H1 (cell line): ENCODE measurements around the gene TOB1. TPM values are rescaled to one million over a fixed set of nuclear protein-coding genes. Genes with fewer than 3 reads are reported as not detected.

Source experiments
- CTCF ChIA-PET: fragments of 300-600 bp; sonication (Branson Sonifier 250); formaldehyde crosslinking; loops from one replicate; lab custom pipeline; 2021; ENCODE audit not compliant: partially characterized antibody; lab: Charles Lee
- POLR2A ChIA-PET: fragments of 300-600 bp; sonication (Branson Sonifier 250); formaldehyde crosslinking; loops from one replicate; lab custom pipeline; 2021; ENCODE audit warnings: inconsistent platforms; ENCODE audit not compliant: partially characterized antibody; lab: Charles Lee
- DNase-seq, 2 experiments: peaks; one replicate each; pipeline versions ENCODE4 v3.0.0 to v3.0.0-alpha.2; 2010 to 2022; ENCODE audit warnings: low spot score in 2 of 2, low read depth in 1 of 2, mixed read lengths in 1 of 2
- FAIRE-seq: peaks from 2 replicates; lab custom pipeline; 2011; peaks lifted over from hg19 to GRCh38; lab: Jason Lieb, UNC
- H2AFZ ChIP-seq: 2 replicates; pipeline ENCODE4 v1.8.1; 2012; ENCODE audit warnings: low read length, inconsistent platforms
- H2AK5ac ChIP-seq: 2 replicates; pipeline ENCODE4 v1.6.1; 2013; ENCODE audit warnings: low read depth, low read length
- H2BK120ac ChIP-seq: replicated peaks from 2 replicates; pipeline ENCODE3; 2013; ENCODE audit warnings: low read depth, low read length, inconsistent platforms
- H2BK12ac ChIP-seq: 2 replicates; pipeline ENCODE4 v1.6.1; 2013; ENCODE audit warnings: low read depth, low read length
- H2BK15ac ChIP-seq: 2 replicates; pipeline ENCODE4 v1.6.1; 2013; ENCODE audit warnings: low read length
- H2BK20ac ChIP-seq: 2 replicates; pipeline ENCODE4 v1.6.1; 2013; ENCODE audit warnings: low read length
- H2BK5ac ChIP-seq: 2 replicates; pipeline ENCODE4 v1.6.1; 2013; ENCODE audit warnings: low read depth, low read length
- H3K14ac ChIP-seq: 2 replicates; pipeline ENCODE4 v1.6.1; 2013; ENCODE audit warnings: inconsistent platforms; ENCODE audit not compliant: insufficient read length
- H3K18ac ChIP-seq: 2 replicates; pipeline ENCODE4 v1.6.1; 2013; ENCODE audit warnings: low read length; ENCODE audit errors: extremely low read depth
- H3K23ac ChIP-seq: 2 replicates; pipeline ENCODE4 v1.6.1; 2013; ENCODE audit warnings: inconsistent platforms; ENCODE audit not compliant: insufficient read length
- H3K23me2 ChIP-seq: 2 replicates; pipeline ENCODE4 v1.6.1; 2013; ENCODE audit warnings: low read depth, low read length
- H3K27ac ChIP-seq: 2 replicates; pipeline ENCODE4 v1.6.1; 2011; ENCODE audit warnings: low read depth, low read length, inconsistent platforms
- H3K27me3 ChIP-seq, 4 experiments: replicated peaks in 1 of 4; 1 replicate in 1 of 4; 2 replicates in 3 of 4; pipeline versions ENCODE4 v1.6.1 to v1.8.1; 2011 to 2013; ENCODE audit warnings: low read length in 3 of 4, mild to moderate bottlenecking in 3 of 4, inconsistent platforms in 2 of 4, mixed read lengths in 2 of 4, moderate library complexity in 1 of 4; ENCODE audit not compliant: control insufficient read depth in 3 of 4, insufficient read depth in 3 of 4; ENCODE audit errors: extremely low read depth in 1 of 4
- H3K36me3 ChIP-seq, 4 experiments: 2 replicates each; pipeline versions ENCODE4 v1.6.1 to v1.8.1; 2011 to 2013; ENCODE audit warnings: mild to moderate bottlenecking in 4 of 4, low read length in 3 of 4, moderate library complexity in 2 of 4, control low read depth in 1 of 4, inconsistent platforms in 1 of 4; ENCODE audit not compliant: insufficient read depth in 4 of 4, control insufficient read depth in 2 of 4
- H3K4ac ChIP-seq: replicated peaks from 2 replicates; pipeline ENCODE3; 2013; ENCODE audit warnings: low read length, low read depth, mixed read lengths, inconsistent platforms; ENCODE audit not compliant: insufficient read length
- H3K4me1 ChIP-seq, 4 experiments: replicated peaks in 1 of 4; 1 replicate in 1 of 4; 2 replicates in 3 of 4; pipeline versions ENCODE4 v1.6.1 to v1.8.1; 2011 to 2013; ENCODE audit warnings: low read length in 3 of 4, inconsistent platforms in 2 of 4, mixed read lengths in 1 of 4; ENCODE audit not compliant: insufficient read depth in 4 of 4, control insufficient read depth in 3 of 4
- H3K4me2 ChIP-seq, 2 experiments: 2 replicates each; pipeline versions ENCODE4 v1.6.1 to v1.8.1; 2011 to 2013; ENCODE audit warnings: low read depth in 2 of 2, low read length in 2 of 2, control low read depth in 1 of 2, inconsistent platforms in 1 of 2, mild to moderate bottlenecking in 1 of 2; ENCODE audit not compliant: insufficient read depth in 1 of 2
- H3K4me3 ChIP-seq, 4 experiments: fragments of 200-600, 300-600 bp in 1 of 4; sonication (generic), shearing (Covaris generic), sonication (Bioruptor Twin) in 1 of 4; 2 replicates each; pipeline versions ENCODE4 v1.5.1 to v1.8.1; 2011 to 2016; ENCODE audit warnings: low read length in 4 of 4, low read depth in 3 of 4, control low read depth in 2 of 4, inconsistent platforms in 2 of 4, mild to moderate bottlenecking in 2 of 4, mixed read lengths in 1 of 4, moderate library complexity in 1 of 4; ENCODE audit not compliant: insufficient read depth in 2 of 4; ENCODE audit errors: extremely low read depth in 1 of 4
- H3K56ac ChIP-seq: replicated peaks from 2 replicates; pipeline ENCODE3; 2013; ENCODE audit warnings: low read depth, mild to moderate bottlenecking, mixed read lengths, low read length, inconsistent platforms; ENCODE audit not compliant: insufficient read length
- H3K79me1 ChIP-seq: 2 replicates; pipeline ENCODE4 v1.6.1; 2013; ENCODE audit warnings: low read depth, low read length, control low read depth
- H3K79me2 ChIP-seq, 2 experiments: 2 replicates each; pipeline versions ENCODE4 v1.6.1 to v1.8.1; 2012 to 2013; ENCODE audit warnings: low read length in 2 of 2, mild to moderate bottlenecking in 2 of 2, inconsistent platforms in 1 of 2; ENCODE audit not compliant: insufficient read depth in 2 of 2, control insufficient read depth in 1 of 2
- H3K9ac ChIP-seq, 4 experiments: replicated peaks in 1 of 4; 1 replicate in 1 of 4; 2 replicates in 3 of 4; pipeline versions ENCODE4 v1.6.1 to v1.8.1; 2011 to 2013; ENCODE audit warnings: low read depth in 3 of 4, low read length in 3 of 4, control low read depth in 2 of 4, mild to moderate bottlenecking in 2 of 4, moderate library complexity in 2 of 4, inconsistent platforms in 1 of 4; ENCODE audit errors: extremely low read depth in 1 of 4
- H3K9me3 ChIP-seq, 2 experiments: 2 replicates each; pipeline versions ENCODE4 v1.6.1 to v1.8.1; 2012 to 2013; ENCODE audit warnings: mild to moderate bottlenecking in 2 of 2, moderate library complexity in 2 of 2, control low read depth in 1 of 2, inconsistent platforms in 1 of 2, low read depth in 1 of 2, low read length in 1 of 2, mixed read lengths in 1 of 2; ENCODE audit not compliant: insufficient read depth in 2 of 2
- H4K20me1 ChIP-seq, 2 experiments: replicated peaks in 1 of 2; 2 replicates each; pipeline versions ENCODE3 to v1.8.1; 2011 to 2013; ENCODE audit warnings: inconsistent platforms in 2 of 2, low read length in 2 of 2, mild to moderate bottlenecking in 1 of 2; ENCODE audit not compliant: insufficient read depth in 2 of 2, control insufficient read depth in 1 of 2
- H4K5ac ChIP-seq: 2 replicates; pipeline ENCODE4 v1.6.1; 2013; ENCODE audit warnings: low read length, low read depth, mixed read lengths, inconsistent platforms; ENCODE audit not compliant: insufficient read length
- H4K8ac ChIP-seq: 2 replicates; pipeline ENCODE4 v1.8.0; 2013; ENCODE audit warnings: mild to moderate bottlenecking, moderate library complexity, low read length, inconsistent platforms; ENCODE audit not compliant: insufficient read depth; ENCODE audit errors: extremely low read depth
- H4K91ac ChIP-seq: replicated peaks from 2 replicates; pipeline ENCODE3; 2013; ENCODE audit warnings: low read length, mixed read lengths, inconsistent platforms; ENCODE audit not compliant: insufficient read length
- WGBS, 2 experiments: shearing (Covaris generic) in 1 of 2; methylation state at CpG; one replicate each; pipeline versions ENCODE4 v1.1.6 to v1.1.7; 2013 to 2015; ENCODE audit warnings: low lambda C conversion rate in 2 of 2, mixed read lengths in 2 of 2, inconsistent platforms in 1 of 2, low coverage in 1 of 2, missing lambda C conversion rate in 1 of 2; ENCODE audit not compliant: insufficient replicate concordance in 2 of 2, insufficient coverage in 1 of 2, insufficient read length in 1 of 2; ENCODE audit errors: extremely low coverage in 1 of 2, missing lambda C conversion rate in 1 of 2; 5-methylcytosine and 5-hydroxymethylcytosine counted together
- polyA plus RNA-seq, 7 experiments: library from polyadenylated mRNA; depleted of rRNA in 3 of 7; stranded (reverse) in 5 of 7; unstranded in 2 of 7; fragments of >200 nt in 5 of 7; fragments of 200-250 nt in 2 of 7; gene quantifications; 1 replicate in 5 of 7; 2 replicates in 1 of 7; 4 replicates in 1 of 7; pipeline versions ENCODE4 v1.2.1 to v1.2.3, GENCODE V29; 2011 to 2013; ENCODE audit warnings: missing spikeins in 2 of 7, mixed read lengths in 2 of 7
- total RNA-seq: library from RNA; stranded (reverse); fragmentation: NEBNext Ultra II Directional; extraction: Animal tissue kit (Norgen Biotek cat#: 25700); gene quantifications from 2 replicates; pipeline ENCODE4 v1.2.1, GENCODE V29; 2021
- TF ChIP-seq, protein P1 (sequence below): IDR thresholded peaks from 2 replicates; pipeline ENCODE4 v1.6.1; 2011; ENCODE audit warnings: low read length, improper control_type of control experiment

The TOB1 gene
- total and polyA plus RNA-seq, 2 of the 8 experiments (the other 6 are each of a cell fraction or from before 2014, with no cell fraction given): 14.4 to 20.8 TPM

DNA sequence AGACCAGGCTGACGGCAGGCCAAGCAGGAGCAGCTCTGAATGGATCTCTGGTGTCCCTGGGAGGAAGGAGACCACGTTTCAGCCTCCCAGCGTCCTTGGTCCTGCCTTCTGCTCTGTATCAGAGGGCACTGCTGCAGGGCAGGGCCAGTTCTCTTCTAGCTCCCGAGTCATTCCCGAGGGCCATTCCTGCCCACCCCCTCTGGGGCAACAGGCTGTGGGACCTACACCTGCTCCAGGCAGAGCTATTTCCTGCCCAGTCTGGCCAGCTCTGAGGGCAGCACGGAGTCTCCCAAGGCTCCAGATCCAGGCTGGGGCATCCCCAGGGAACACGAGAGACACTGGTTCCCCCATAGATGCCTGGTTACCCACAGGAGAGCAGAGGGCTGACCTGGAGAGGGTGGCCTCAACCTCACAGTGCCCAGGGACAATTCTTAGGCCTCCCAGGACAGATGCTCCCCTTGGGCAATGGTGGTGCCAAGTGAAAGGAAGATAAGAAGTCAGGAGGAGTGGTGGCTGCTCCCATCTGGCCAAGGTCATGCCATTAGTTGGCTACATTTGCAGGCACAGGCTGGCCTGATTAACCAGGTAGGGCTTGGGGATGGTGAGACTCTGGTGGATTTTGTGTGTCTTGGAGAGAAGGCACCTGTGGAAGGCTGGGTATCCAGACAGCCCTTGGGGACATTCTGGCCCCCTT, 28.7 kb downstream of the TOB1 start:
- Histone ChIP-seq H3K36me3 (no peaks in the 10 kb centered on the region), H3K4me3 (no peak overlapping the region), H3K27ac (no peak overlapping the region), H2AK5ac (no peak overlapping the region; the same call in 1 of the 2 replicates), H3K4ac (no peak overlapping the region), H2BK5ac (no peak overlapping the region), H2BK15ac (0 out of 2 replicates have a peak overlapping the region, but pooled peaks have one; percentile 10), H3K79me1 (no peaks in the 10 kb centered on the region), H3K18ac (no peak overlapping the region), H2BK12ac (no peak overlapping the region), H3K79me2 (no peaks in the 10 kb centered on the region), H2BK20ac (no peak overlapping the region), H3K27me3 (no peaks in the 10 kb centered on the region), H2BK120ac (no peak overlapping the region), H3K9me3 (no peaks in the 10 kb centered on the region), H4K5ac (no peak overlapping the region), H4K20me1 (no peaks in the 10 kb centered on the region), H3K9ac (no peak overlapping the region), H3K4me1 (peaks cover 0 to 21% (median 15%) of the 10 kb centered on the region in 4 experiments; a peak in 6 of 7 replicates), H3K14ac (no peak overlapping the region), H3K23ac (no peak overlapping the region), H4K8ac (no peak overlapping the region; the same call in 1 of the 2 replicates), H3K56ac (no peak overlapping the region), H3K4me2 (no peak overlapping the region), H3K23me2 (no peaks in the 10 kb centered on the region), H4K91ac (peak overlapping the region; percentile 47), H2AFZ (no peak overlapping the region)
- no peak for DNase-seq
- no peak for FAIRE-seq
- ChIA-PET CTCF (interaction anchor here (0.5 to 31.7 kb wide), 8 partner anchors 10 to 111 kb away, joined by 3 to 735 read pairs (median 23); no protein-coding TSS in a partner anchor), POLR2A (interaction anchor here (0.7 to 1.3 kb wide), 3 partner anchors 29 to 73 kb away, joined by 3 read pairs; partner anchors contain the start of gene TOB1)
- 92% methylated on average over 7 of the region's 7 CpGs; no CpG with 5 or more reads in 1 of the 2 experiments for WGBS, 2 experiments
- TF ChIP-seq, protein P1, sequence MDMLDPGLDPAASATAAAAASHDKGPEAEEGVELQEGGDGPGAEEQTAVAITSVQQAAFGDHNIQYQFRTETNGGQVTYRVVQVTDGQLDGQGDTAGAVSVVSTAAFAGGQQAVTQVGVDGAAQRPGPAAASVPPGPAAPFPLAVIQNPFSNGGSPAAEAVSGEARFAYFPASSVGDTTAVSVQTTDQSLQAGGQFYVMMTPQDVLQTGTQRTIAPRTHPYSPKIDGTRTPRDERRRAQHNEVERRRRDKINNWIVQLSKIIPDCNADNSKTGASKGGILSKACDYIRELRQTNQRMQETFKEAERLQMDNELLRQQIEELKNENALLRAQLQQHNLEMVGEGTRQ: no peak
